H1 (cell line): ENCODE results near the gene TPM2. TPM values are rescaled to one million over a fixed set of nuclear protein-coding genes. Genes with fewer than 3 reads are reported as not detected.

ENCODE experiments used
- CTCF ChIA-PET: fragments of 300-600 bp; sonication (Branson Sonifier 250); formaldehyde crosslinking; loops from one replicate; lab custom pipeline; 2021; ENCODE audit not compliant: partially characterized antibody; lab: Charles Lee
- POLR2A ChIA-PET: fragments of 300-600 bp; sonication (Branson Sonifier 250); formaldehyde crosslinking; loops from one replicate; lab custom pipeline; 2021; ENCODE audit warnings: inconsistent platforms; ENCODE audit not compliant: partially characterized antibody; lab: Charles Lee
- DNase-seq, 2 experiments: peaks; one replicate each; pipeline versions ENCODE4 v3.0.0 to v3.0.0-alpha.2; 2010 to 2022; ENCODE audit warnings: low spot score in 2 of 2, low read depth in 1 of 2, mixed read lengths in 1 of 2
- FAIRE-seq: peaks from 2 replicates; lab custom pipeline; 2011; peaks lifted over from hg19 to GRCh38; lab: Jason Lieb, UNC
- H2AFZ ChIP-seq: 2 replicates; pipeline ENCODE4 v1.8.1; 2012; ENCODE audit warnings: low read length, inconsistent platforms
- H2AK5ac ChIP-seq: 2 replicates; pipeline ENCODE4 v1.6.1; 2013; ENCODE audit warnings: low read depth, low read length
- H2BK120ac ChIP-seq: replicated peaks from 2 replicates; pipeline ENCODE3; 2013; ENCODE audit warnings: low read depth, low read length, inconsistent platforms
- H2BK12ac ChIP-seq: 2 replicates; pipeline ENCODE4 v1.6.1; 2013; ENCODE audit warnings: low read depth, low read length
- H2BK15ac ChIP-seq: 2 replicates; pipeline ENCODE4 v1.6.1; 2013; ENCODE audit warnings: low read length
- H2BK20ac ChIP-seq: 2 replicates; pipeline ENCODE4 v1.6.1; 2013; ENCODE audit warnings: low read length
- H2BK5ac ChIP-seq: 2 replicates; pipeline ENCODE4 v1.6.1; 2013; ENCODE audit warnings: low read depth, low read length
- H3K14ac ChIP-seq: 2 replicates; pipeline ENCODE4 v1.6.1; 2013; ENCODE audit warnings: inconsistent platforms; ENCODE audit not compliant: insufficient read length
- H3K18ac ChIP-seq: 2 replicates; pipeline ENCODE4 v1.6.1; 2013; ENCODE audit warnings: low read length; ENCODE audit errors: extremely low read depth
- H3K23ac ChIP-seq: 2 replicates; pipeline ENCODE4 v1.6.1; 2013; ENCODE audit warnings: inconsistent platforms; ENCODE audit not compliant: insufficient read length
- H3K23me2 ChIP-seq: 2 replicates; pipeline ENCODE4 v1.6.1; 2013; ENCODE audit warnings: low read depth, low read length
- H3K27ac ChIP-seq: 2 replicates; pipeline ENCODE4 v1.6.1; 2011; ENCODE audit warnings: low read depth, low read length, inconsistent platforms
- H3K27me3 ChIP-seq, 4 experiments: replicated peaks in 1 of 4; 1 replicate in 1 of 4; 2 replicates in 3 of 4; pipeline versions ENCODE4 v1.6.1 to v1.8.1; 2011 to 2013; ENCODE audit warnings: low read length in 3 of 4, mild to moderate bottlenecking in 3 of 4, inconsistent platforms in 2 of 4, mixed read lengths in 2 of 4, moderate library complexity in 1 of 4; ENCODE audit not compliant: control insufficient read depth in 3 of 4, insufficient read depth in 3 of 4; ENCODE audit errors: extremely low read depth in 1 of 4
- H3K36me3 ChIP-seq, 4 experiments: 2 replicates each; pipeline versions ENCODE4 v1.6.1 to v1.8.1; 2011 to 2013; ENCODE audit warnings: mild to moderate bottlenecking in 4 of 4, low read length in 3 of 4, moderate library complexity in 2 of 4, control low read depth in 1 of 4, inconsistent platforms in 1 of 4; ENCODE audit not compliant: insufficient read depth in 4 of 4, control insufficient read depth in 2 of 4
- H3K4ac ChIP-seq: replicated peaks from 2 replicates; pipeline ENCODE3; 2013; ENCODE audit warnings: low read length, low read depth, mixed read lengths, inconsistent platforms; ENCODE audit not compliant: insufficient read length
- H3K4me1 ChIP-seq, 4 experiments: replicated peaks in 1 of 4; 1 replicate in 1 of 4; 2 replicates in 3 of 4; pipeline versions ENCODE4 v1.6.1 to v1.8.1; 2011 to 2013; ENCODE audit warnings: low read length in 3 of 4, inconsistent platforms in 2 of 4, mixed read lengths in 1 of 4; ENCODE audit not compliant: insufficient read depth in 4 of 4, control insufficient read depth in 3 of 4
- H3K4me2 ChIP-seq, 2 experiments: 2 replicates each; pipeline versions ENCODE4 v1.6.1 to v1.8.1; 2011 to 2013; ENCODE audit warnings: low read depth in 2 of 2, low read length in 2 of 2, control low read depth in 1 of 2, inconsistent platforms in 1 of 2, mild to moderate bottlenecking in 1 of 2; ENCODE audit not compliant: insufficient read depth in 1 of 2
- H3K4me3 ChIP-seq, 4 experiments: fragments of 200-600, 300-600 bp in 1 of 4; sonication (generic), shearing (Covaris generic), sonication (Bioruptor Twin) in 1 of 4; 2 replicates each; pipeline versions ENCODE4 v1.5.1 to v1.8.1; 2011 to 2016; ENCODE audit warnings: low read length in 4 of 4, low read depth in 3 of 4, control low read depth in 2 of 4, inconsistent platforms in 2 of 4, mild to moderate bottlenecking in 2 of 4, mixed read lengths in 1 of 4, moderate library complexity in 1 of 4; ENCODE audit not compliant: insufficient read depth in 2 of 4; ENCODE audit errors: extremely low read depth in 1 of 4
- H3K56ac ChIP-seq: replicated peaks from 2 replicates; pipeline ENCODE3; 2013; ENCODE audit warnings: low read depth, mild to moderate bottlenecking, mixed read lengths, low read length, inconsistent platforms; ENCODE audit not compliant: insufficient read length
- H3K79me1 ChIP-seq: 2 replicates; pipeline ENCODE4 v1.6.1; 2013; ENCODE audit warnings: low read depth, low read length, control low read depth
- H3K79me2 ChIP-seq, 2 experiments: 2 replicates each; pipeline versions ENCODE4 v1.6.1 to v1.8.1; 2012 to 2013; ENCODE audit warnings: low read length in 2 of 2, mild to moderate bottlenecking in 2 of 2, inconsistent platforms in 1 of 2; ENCODE audit not compliant: insufficient read depth in 2 of 2, control insufficient read depth in 1 of 2
- H3K9ac ChIP-seq, 4 experiments: replicated peaks in 1 of 4; 1 replicate in 1 of 4; 2 replicates in 3 of 4; pipeline versions ENCODE4 v1.6.1 to v1.8.1; 2011 to 2013; ENCODE audit warnings: low read depth in 3 of 4, low read length in 3 of 4, control low read depth in 2 of 4, mild to moderate bottlenecking in 2 of 4, moderate library complexity in 2 of 4, inconsistent platforms in 1 of 4; ENCODE audit errors: extremely low read depth in 1 of 4
- H3K9me3 ChIP-seq, 2 experiments: 2 replicates each; pipeline versions ENCODE4 v1.6.1 to v1.8.1; 2012 to 2013; ENCODE audit warnings: mild to moderate bottlenecking in 2 of 2, moderate library complexity in 2 of 2, control low read depth in 1 of 2, inconsistent platforms in 1 of 2, low read depth in 1 of 2, low read length in 1 of 2, mixed read lengths in 1 of 2; ENCODE audit not compliant: insufficient read depth in 2 of 2
- H4K20me1 ChIP-seq, 2 experiments: replicated peaks in 1 of 2; 2 replicates each; pipeline versions ENCODE3 to v1.8.1; 2011 to 2013; ENCODE audit warnings: inconsistent platforms in 2 of 2, low read length in 2 of 2, mild to moderate bottlenecking in 1 of 2; ENCODE audit not compliant: insufficient read depth in 2 of 2, control insufficient read depth in 1 of 2
- H4K5ac ChIP-seq: 2 replicates; pipeline ENCODE4 v1.6.1; 2013; ENCODE audit warnings: low read length, low read depth, mixed read lengths, inconsistent platforms; ENCODE audit not compliant: insufficient read length
- H4K8ac ChIP-seq: 2 replicates; pipeline ENCODE4 v1.8.0; 2013; ENCODE audit warnings: mild to moderate bottlenecking, moderate library complexity, low read length, inconsistent platforms; ENCODE audit not compliant: insufficient read depth; ENCODE audit errors: extremely low read depth
- H4K91ac ChIP-seq: replicated peaks from 2 replicates; pipeline ENCODE3; 2013; ENCODE audit warnings: low read length, mixed read lengths, inconsistent platforms; ENCODE audit not compliant: insufficient read length
- CTBP2 ChIP-seq: IDR thresholded peaks from 2 replicates; pipeline ENCODE4 v1.7.0; 2011; ENCODE audit warnings: borderline replicate concordance, mild to moderate bottlenecking, moderate library complexity, mixed read lengths, low read length; ENCODE audit not compliant: insufficient read depth, insufficient read length
- FOSL1 ChIP-seq: IDR thresholded peaks from 2 replicates; pipeline ENCODE4 v1.6.1; 2011; ENCODE audit warnings: mild to moderate bottlenecking, low read depth, low read length, moderate library complexity; ENCODE audit not compliant: insufficient read depth
- TAF1 ChIP-seq: IDR thresholded peaks from 2 replicates; pipeline ENCODE4 v1.6.1; 2011; ENCODE audit warnings: mild to moderate bottlenecking, low read depth, low read length
- WGBS, 2 experiments: shearing (Covaris generic) in 1 of 2; methylation state at CpG; one replicate each; pipeline versions ENCODE4 v1.1.6 to v1.1.7; 2013 to 2015; ENCODE audit warnings: low lambda C conversion rate in 2 of 2, mixed read lengths in 2 of 2, inconsistent platforms in 1 of 2, low coverage in 1 of 2, missing lambda C conversion rate in 1 of 2; ENCODE audit not compliant: insufficient replicate concordance in 2 of 2, insufficient coverage in 1 of 2, insufficient read length in 1 of 2; ENCODE audit errors: extremely low coverage in 1 of 2, missing lambda C conversion rate in 1 of 2; 5-methylcytosine and 5-hydroxymethylcytosine counted together
- polyA plus RNA-seq, 7 experiments: library from polyadenylated mRNA; depleted of rRNA in 3 of 7; stranded (reverse) in 5 of 7; unstranded in 2 of 7; fragments of >200 nt in 5 of 7; fragments of 200-250 nt in 2 of 7; gene quantifications; 1 replicate in 5 of 7; 2 replicates in 1 of 7; 4 replicates in 1 of 7; pipeline versions ENCODE4 v1.2.1 to v1.2.3, GENCODE V29; 2011 to 2013; ENCODE audit warnings: missing spikeins in 2 of 7, mixed read lengths in 2 of 7
- total RNA-seq: library from RNA; stranded (reverse); fragmentation: NEBNext Ultra II Directional; extraction: Animal tissue kit (Norgen Biotek cat#: 25700); gene quantifications from 2 replicates; pipeline ENCODE4 v1.2.1, GENCODE V29; 2021

TPM2 gene
- total and polyA plus RNA-seq, 2 of the 8 experiments (the other 6 are each of a cell fraction or from before 2014, with no cell fraction given), result 62.5 to 181 TPM

GRCh38 chr9:35734096-35734495 is 44.4 kb upstream of the TPM2 start:
- DNase-seq (no peak), FAIRE-seq (no peak)
- no peak overlapping the region for H3K14ac ChIP-seq
- H3K4me3 ChIP-seq, result no peak overlapping the region
- no peak overlapping the region for H3K23ac ChIP-seq
- H4K20me1 ChIP-seq, result peaks cover 2 to 10% of the 10 kb centered on the region in 2 experiments
- no peak for TF ChIP-seq FOSL1
- no peak for TF ChIP-seq CTBP2
- TF ChIP-seq TAF1, result no peak
- H3K18ac ChIP-seq, result no peak overlapping the region
- no peak overlapping the region for H4K5ac ChIP-seq
- no peak overlapping the region for H4K91ac ChIP-seq
- H3K27me3 ChIP-seq, result no peaks in the 10 kb centered on the region
- no peak overlapping the region for H3K4ac ChIP-seq
- peaks cover 15% of the 10 kb centered on the region; the same call in 1 of the 2 replicates for H3K23me2 ChIP-seq
- H3K9me3 ChIP-seq, result no peaks in the 10 kb centered on the region; a peak in 1 of 4 replicates
- H2BK5ac ChIP-seq, result no peak overlapping the region
- no peak overlapping the region for H3K27ac ChIP-seq
- no peak overlapping the region for H3K56ac ChIP-seq
- H2BK15ac ChIP-seq, result no peak overlapping the region
- POLR2A ChIA-PET, result interaction anchor here (0.7 to 2.7 kb wide), 6 partner anchors 7 to 41 kb away, joined by 3 to 20 read pairs (median 4); no protein-coding TSS in a partner anchor
- no peak overlapping the region for H2AK5ac ChIP-seq
- CTCF ChIA-PET, result interaction anchor here (0.9 to 16.0 kb wide), 9 partner anchors 8 to 101 kb away, joined by 3 to 198 read pairs (median 5); partner anchors contain the start of genes ARHGEF39, CCDC107, GBA2 and MSMP
- H3K36me3 ChIP-seq, result peaks cover 17 to 39% (median 32%) of the 10 kb centered on the region in 4 experiments
- H3K79me2 ChIP-seq, result peaks cover 0 to 29% of the 10 kb centered on the region in 2 experiments
- H2AFZ ChIP-seq, result no peak overlapping the region
- H2BK12ac ChIP-seq, result no peak overlapping the region
- no peak overlapping the region for H3K9ac ChIP-seq
- WGBS, 2 experiments, result 93% methylated on average over 3 of the region's 3 CpGs; no CpG with 5 or more reads in 1 of the 2 experiments
- peaks cover 12% of the 10 kb centered on the region for H3K79me1 ChIP-seq
- no peak overlapping the region for H4K8ac ChIP-seq
- no peak overlapping the region for H2BK120ac ChIP-seq
- H2BK20ac ChIP-seq, result no peak overlapping the region
- peaks cover 13 to 28% (median 15%) of the 10 kb centered on the region in 4 experiments for H3K4me1 ChIP-seq
- no peak overlapping the region; a peak in 1 of 4 replicates for H3K4me2 ChIP-seq
